HG02885 (cell line): ENCODE data around the gene TPRN.

Experiments
- ATAC-seq: cut with Tn5 transposase; IDR thresholded peaks from one replicate; pipeline ENCODE4 v1.9.1; 2021; ENCODE audit warnings: mild to moderate bottlenecking; ENCODE audit not compliant: unreplicated experiment, poor library complexity

TPRN gene

GRCh38 chr9:137191691-137192447 is 8.7 kb downstream of the TPRN start:
- no peak for ATAC-seq

DNA sequence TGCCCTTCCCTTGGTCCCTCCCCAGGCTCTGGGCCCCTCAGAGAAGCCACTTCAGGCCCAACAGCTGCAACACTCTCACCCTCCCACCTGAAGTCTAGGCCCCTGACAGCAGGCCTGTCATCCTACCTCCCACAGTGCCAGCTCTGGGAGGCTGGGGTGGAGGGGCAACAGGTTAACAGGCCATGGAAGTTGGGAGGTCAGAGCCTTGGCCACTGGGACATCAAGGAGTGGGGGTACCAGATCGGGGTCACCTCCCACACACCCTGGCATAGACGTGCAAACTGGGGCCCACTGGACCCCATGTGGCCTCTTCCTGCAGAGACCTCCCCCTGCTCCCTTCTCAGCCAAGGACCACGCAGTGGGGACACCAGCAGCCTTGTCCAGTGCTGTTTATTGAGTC is 9.3 kb downstream of the TPRN start:
- ATAC-seq, result no peak

- no peak for ATAC-seq
These were observed 10.2 kb downstream of the TPRN start for GRCh38 chr9:137190315-137190856.

DNA sequence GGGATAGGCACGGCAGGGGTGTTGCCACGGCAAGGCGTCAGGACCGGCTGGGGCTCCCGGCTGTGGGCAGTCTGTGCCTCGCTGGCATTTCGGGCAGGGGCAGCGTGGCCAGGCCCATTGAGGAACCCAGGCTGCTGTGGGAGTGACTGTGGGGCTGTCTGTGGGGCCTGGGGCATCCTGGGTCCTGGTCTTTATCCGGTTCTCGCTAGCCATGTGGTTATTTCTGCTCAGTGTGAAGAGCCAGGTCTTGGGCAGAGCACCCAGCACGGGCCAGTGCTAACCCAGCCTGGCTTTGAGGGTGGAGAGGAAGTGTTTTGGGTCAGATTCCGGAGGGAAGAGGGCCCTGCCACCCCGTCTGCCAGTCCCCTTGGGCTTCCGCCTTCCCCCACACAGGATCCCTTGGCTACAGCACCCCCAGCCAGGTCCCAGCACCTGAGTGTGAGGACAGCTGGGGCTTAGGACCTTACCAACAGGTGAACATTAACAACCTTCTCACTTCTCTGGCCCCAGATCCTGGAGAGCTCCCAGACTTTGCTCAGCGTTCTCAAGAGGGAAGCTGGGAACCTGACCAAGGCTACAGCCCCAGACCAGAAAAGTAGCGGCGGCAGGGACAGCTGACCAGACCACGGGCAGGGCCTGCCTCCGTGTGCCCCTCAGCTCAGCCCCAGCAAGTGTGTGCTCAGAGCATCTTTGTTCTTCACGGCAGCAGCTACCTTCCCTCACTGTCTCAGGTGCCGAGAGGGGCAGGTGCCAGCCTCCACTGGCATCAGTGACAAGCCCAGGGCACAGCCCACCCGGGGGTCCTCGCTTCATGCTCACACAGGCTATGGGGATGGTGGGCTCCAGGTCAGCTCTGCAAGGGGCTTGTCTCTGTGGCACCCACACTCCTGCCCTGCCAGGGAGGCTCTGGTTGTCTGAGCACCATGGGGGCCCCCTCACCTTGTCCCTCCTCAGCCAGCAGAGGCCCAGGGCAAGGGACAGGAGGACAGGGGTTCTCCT is 10.9 kb downstream of the TPRN start:
- no peak for ATAC-seq

GRCh38 chr9:137188490-137189296 is 11.8 kb downstream of the TPRN start, which contains the start of the genes ANAPC2 and SSNA1:
TSS of gene ANAPC2 (minus strand) at chr9:137188560. CDS start at chr9:137188532, 28 bp downstream.
TSS of gene SSNA1 (plus strand) at chr9:137188676. CDS start at chr9:137188727, 51 bp downstream.
- ATAC-seq, result peak; percentile 85

DNA sequence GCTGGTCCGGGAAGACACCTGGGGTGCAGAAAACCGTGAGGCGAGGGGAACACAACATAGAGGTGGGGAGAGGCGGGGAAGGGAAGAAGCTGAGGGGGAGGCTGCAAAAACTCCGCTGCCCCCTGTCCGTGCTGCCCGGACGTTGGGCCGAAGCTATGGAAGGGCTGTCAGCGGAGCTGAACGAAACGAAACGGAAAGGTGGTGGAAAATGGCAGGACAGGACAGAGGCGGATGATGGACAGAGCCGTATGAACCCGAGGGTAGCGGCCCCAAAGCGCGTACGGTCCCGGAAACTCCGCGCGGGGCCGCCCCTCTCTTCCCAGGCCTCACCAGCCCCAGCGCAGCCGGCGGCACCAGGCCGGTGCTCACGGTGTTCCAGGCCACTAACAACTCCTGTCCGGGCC is 12.5 kb downstream of the TPRN start:
- ATAC-seq, result no peak

GRCh38 chr9:137187386-137187785 is 13.2 kb downstream of the TPRN start:
- ATAC-seq, result no peak

GRCh38 chr9:137186385-137186784 is 14.2 kb downstream of the TPRN start:
- ATAC-seq, result no peak

- ATAC-seq, result no peak
These were observed 14.6 kb downstream of the TPRN start for GRCh38 chr9:137185921-137186320.

GRCh38 chr9:137184881-137185660 is 15.5 kb downstream of the TPRN start:
- ATAC-seq, result no peak

DNA sequence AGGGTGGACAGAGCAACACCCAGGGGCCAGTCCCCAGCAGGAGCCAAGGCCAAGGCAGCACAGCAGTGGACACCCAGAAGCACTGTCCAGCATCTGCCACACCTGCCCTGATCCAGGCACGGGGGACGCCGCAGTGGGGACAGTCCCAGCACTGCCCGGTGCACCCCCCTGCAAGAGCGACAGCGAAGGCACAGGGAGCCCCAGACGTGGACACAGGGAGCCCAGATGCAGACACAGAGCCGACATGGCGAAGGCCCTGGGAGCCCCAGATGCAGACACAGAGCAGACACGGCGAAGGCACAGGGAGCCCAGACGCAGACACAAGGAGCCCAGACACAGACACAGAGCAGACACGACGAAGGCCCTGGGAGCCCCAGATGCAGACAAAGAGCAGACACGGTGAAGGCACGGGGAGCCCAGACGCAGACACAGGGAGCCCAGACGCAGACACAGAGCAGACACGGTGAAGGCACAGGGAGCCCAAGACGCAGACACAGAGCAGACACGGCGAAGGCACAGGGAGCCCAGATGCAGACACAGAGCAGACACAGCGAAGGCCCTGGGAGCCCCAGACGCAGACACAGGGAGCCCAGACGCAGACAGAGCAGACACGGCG is 16.5 kb downstream of the TPRN start:
- no peak for ATAC-seq

DNA sequence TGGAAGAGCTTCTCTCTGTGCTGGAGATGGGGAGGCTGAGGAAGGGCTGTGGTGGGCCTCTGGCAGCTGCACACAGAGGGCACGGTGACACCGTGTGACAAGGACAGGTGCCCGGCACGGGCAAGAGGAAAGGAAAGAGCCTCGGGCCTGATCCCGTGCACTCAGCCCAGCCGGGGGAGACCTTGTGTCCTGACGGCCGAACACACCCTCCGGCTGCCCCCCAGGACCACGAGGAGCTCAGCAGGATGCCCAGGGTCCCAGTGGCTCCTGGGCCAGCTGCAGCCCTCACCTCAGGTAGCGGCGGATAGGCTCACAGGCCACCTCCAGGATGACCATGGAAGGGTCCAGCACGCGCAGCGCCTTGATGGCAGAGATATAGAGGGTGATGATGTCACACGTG is 17.7 kb downstream of the TPRN start:
- no peak for ATAC-seq

DNA sequence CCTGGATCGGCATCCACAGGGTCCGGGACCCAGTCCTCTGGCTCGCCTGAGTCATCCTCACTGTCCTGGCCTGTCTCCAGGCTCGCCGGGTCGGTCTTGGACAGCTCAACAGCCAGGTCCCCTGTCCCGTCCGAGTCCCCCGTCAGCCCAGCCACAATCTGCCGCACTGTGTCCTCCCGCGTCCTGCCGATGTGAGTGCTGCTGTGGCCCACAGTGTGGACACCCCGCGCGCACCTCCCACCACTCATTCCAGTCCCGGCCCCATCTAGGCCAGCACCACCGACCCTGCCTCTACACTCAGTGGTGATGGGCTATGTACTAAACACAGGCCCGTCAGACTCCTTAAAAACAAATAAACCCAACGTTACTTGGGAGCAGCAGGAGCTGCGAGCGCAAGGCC is 18.9 kb downstream of the TPRN start:
- ATAC-seq, result no peak

DNA sequence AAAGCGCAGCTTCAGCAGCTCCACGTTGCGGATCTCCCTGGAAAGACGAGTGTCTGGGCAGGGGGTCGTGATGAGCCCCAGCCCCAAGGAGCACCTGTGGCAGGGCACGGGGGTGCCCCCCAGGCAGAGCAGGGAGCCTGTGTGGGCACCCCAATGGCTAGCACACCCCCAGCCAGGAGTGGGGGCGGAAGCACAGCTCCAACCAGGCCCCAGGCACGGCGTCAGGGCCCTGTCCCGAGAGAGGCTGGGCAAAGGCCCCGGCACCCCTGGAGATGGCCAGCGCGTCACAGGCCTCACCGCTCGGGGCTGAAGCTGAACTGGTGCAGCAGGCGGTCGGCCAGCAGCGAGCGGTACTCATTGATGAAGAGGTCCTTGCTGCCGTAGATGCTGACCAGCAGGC is 20.1 kb downstream of the TPRN start:
- no peak for ATAC-seq

DNA sequence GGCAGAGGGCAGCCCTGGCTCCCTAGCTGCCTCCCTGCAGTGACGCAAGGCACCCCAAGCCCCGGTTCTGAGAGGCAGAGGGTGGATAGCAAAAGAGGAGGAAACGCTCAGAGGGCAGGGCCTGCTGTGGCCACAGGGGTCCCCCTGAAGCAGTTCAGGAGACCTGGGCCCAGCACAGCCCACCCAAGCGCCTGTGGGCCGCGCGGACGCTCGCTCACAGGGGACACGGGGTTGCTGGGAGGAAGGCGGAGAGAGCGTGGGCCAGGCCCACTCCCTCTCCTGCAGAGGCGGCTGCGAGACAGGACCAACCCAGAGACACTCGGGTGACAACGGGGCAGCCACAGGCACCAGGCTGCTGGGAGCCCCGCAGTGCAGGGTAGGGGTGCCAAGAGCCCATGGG is 20.8 kb downstream of the TPRN start:
- no peak for ATAC-seq

DNA sequence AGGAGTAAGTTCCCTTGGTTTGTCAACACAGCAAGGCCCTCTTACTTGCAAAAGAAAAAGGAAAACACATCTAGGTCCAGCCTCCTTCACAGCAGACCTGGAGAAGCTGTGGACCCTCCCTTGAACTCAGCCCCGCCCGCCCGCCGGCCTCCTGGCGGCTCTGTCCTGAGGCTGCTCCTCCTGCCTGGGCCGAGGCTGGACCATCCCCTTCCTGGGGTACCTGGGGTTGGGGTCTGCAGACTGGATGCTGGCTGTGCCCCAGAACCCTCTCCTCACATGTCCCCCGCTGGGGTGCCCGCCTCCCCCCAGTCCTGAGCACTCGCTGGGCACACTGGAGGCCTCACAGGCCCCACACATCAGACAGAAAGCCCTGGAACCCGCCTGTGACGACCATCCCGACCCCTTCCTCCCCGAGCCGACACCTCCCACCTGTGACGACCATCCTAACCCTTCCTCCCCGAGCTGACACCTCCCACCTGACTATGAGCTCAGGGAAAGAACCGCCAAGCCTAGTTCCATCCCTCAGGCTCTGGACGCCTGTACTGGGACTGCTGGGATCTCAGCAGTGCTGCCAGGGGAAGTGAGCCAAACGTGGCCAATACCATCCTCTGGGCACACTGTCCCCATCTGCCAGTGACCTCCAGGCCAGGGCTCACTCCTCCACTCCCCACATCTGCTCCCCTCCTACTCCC is 21.5 kb downstream of the TPRN start:
- ATAC-seq, result no peak

GRCh38 chr9:137178201-137178938 is 22.2 kb downstream of the TPRN start:
- ATAC-seq, result no peak
